H1 (cell line): ENCODE results near the gene FOXK1. TPM values are rescaled to one million over a fixed set of nuclear protein-coding genes. Genes with fewer than 3 reads are reported as not detected.

ENCODE experiments used
- CTCF ChIA-PET: fragments of 300-600 bp; sonication (Branson Sonifier 250); formaldehyde crosslinking; loops from one replicate; lab custom pipeline; 2021; ENCODE audit not compliant: partially characterized antibody; lab: Charles Lee
- POLR2A ChIA-PET: fragments of 300-600 bp; sonication (Branson Sonifier 250); formaldehyde crosslinking; loops from one replicate; lab custom pipeline; 2021; ENCODE audit warnings: inconsistent platforms; ENCODE audit not compliant: partially characterized antibody; lab: Charles Lee
- DNase-seq, 2 experiments: peaks; one replicate each; pipeline versions ENCODE4 v3.0.0 to v3.0.0-alpha.2; 2010 to 2022; ENCODE audit warnings: low spot score in 2 of 2, low read depth in 1 of 2, mixed read lengths in 1 of 2
- FAIRE-seq: peaks from 2 replicates; lab custom pipeline; 2011; peaks lifted over from hg19 to GRCh38; lab: Jason Lieb, UNC
- H2AFZ ChIP-seq: 2 replicates; pipeline ENCODE4 v1.8.1; 2012; ENCODE audit warnings: low read length, inconsistent platforms
- H2AK5ac ChIP-seq: 2 replicates; pipeline ENCODE4 v1.6.1; 2013; ENCODE audit warnings: low read depth, low read length
- H2BK120ac ChIP-seq: replicated peaks from 2 replicates; pipeline ENCODE3; 2013; ENCODE audit warnings: low read depth, low read length, inconsistent platforms
- H2BK12ac ChIP-seq: 2 replicates; pipeline ENCODE4 v1.6.1; 2013; ENCODE audit warnings: low read depth, low read length
- H2BK15ac ChIP-seq: 2 replicates; pipeline ENCODE4 v1.6.1; 2013; ENCODE audit warnings: low read length
- H2BK20ac ChIP-seq: 2 replicates; pipeline ENCODE4 v1.6.1; 2013; ENCODE audit warnings: low read length
- H2BK5ac ChIP-seq: 2 replicates; pipeline ENCODE4 v1.6.1; 2013; ENCODE audit warnings: low read depth, low read length
- H3K14ac ChIP-seq: 2 replicates; pipeline ENCODE4 v1.6.1; 2013; ENCODE audit warnings: inconsistent platforms; ENCODE audit not compliant: insufficient read length
- H3K18ac ChIP-seq: 2 replicates; pipeline ENCODE4 v1.6.1; 2013; ENCODE audit warnings: low read length; ENCODE audit errors: extremely low read depth
- H3K23ac ChIP-seq: 2 replicates; pipeline ENCODE4 v1.6.1; 2013; ENCODE audit warnings: inconsistent platforms; ENCODE audit not compliant: insufficient read length
- H3K23me2 ChIP-seq: 2 replicates; pipeline ENCODE4 v1.6.1; 2013; ENCODE audit warnings: low read depth, low read length
- H3K27ac ChIP-seq: 2 replicates; pipeline ENCODE4 v1.6.1; 2011; ENCODE audit warnings: low read depth, low read length, inconsistent platforms
- H3K27me3 ChIP-seq, 4 experiments: replicated peaks in 1 of 4; 1 replicate in 1 of 4; 2 replicates in 3 of 4; pipeline versions ENCODE4 v1.6.1 to v1.8.1; 2011 to 2013; ENCODE audit warnings: low read length in 3 of 4, mild to moderate bottlenecking in 3 of 4, inconsistent platforms in 2 of 4, mixed read lengths in 2 of 4, moderate library complexity in 1 of 4; ENCODE audit not compliant: control insufficient read depth in 3 of 4, insufficient read depth in 3 of 4; ENCODE audit errors: extremely low read depth in 1 of 4
- H3K36me3 ChIP-seq, 4 experiments: 2 replicates each; pipeline versions ENCODE4 v1.6.1 to v1.8.1; 2011 to 2013; ENCODE audit warnings: mild to moderate bottlenecking in 4 of 4, low read length in 3 of 4, moderate library complexity in 2 of 4, control low read depth in 1 of 4, inconsistent platforms in 1 of 4; ENCODE audit not compliant: insufficient read depth in 4 of 4, control insufficient read depth in 2 of 4
- H3K4ac ChIP-seq: replicated peaks from 2 replicates; pipeline ENCODE3; 2013; ENCODE audit warnings: low read length, low read depth, mixed read lengths, inconsistent platforms; ENCODE audit not compliant: insufficient read length
- H3K4me1 ChIP-seq, 4 experiments: replicated peaks in 1 of 4; 1 replicate in 1 of 4; 2 replicates in 3 of 4; pipeline versions ENCODE4 v1.6.1 to v1.8.1; 2011 to 2013; ENCODE audit warnings: low read length in 3 of 4, inconsistent platforms in 2 of 4, mixed read lengths in 1 of 4; ENCODE audit not compliant: insufficient read depth in 4 of 4, control insufficient read depth in 3 of 4
- H3K4me2 ChIP-seq, 2 experiments: 2 replicates each; pipeline versions ENCODE4 v1.6.1 to v1.8.1; 2011 to 2013; ENCODE audit warnings: low read depth in 2 of 2, low read length in 2 of 2, control low read depth in 1 of 2, inconsistent platforms in 1 of 2, mild to moderate bottlenecking in 1 of 2; ENCODE audit not compliant: insufficient read depth in 1 of 2
- H3K4me3 ChIP-seq, 4 experiments: fragments of 200-600, 300-600 bp in 1 of 4; sonication (generic), shearing (Covaris generic), sonication (Bioruptor Twin) in 1 of 4; 2 replicates each; pipeline versions ENCODE4 v1.5.1 to v1.8.1; 2011 to 2016; ENCODE audit warnings: low read length in 4 of 4, low read depth in 3 of 4, control low read depth in 2 of 4, inconsistent platforms in 2 of 4, mild to moderate bottlenecking in 2 of 4, mixed read lengths in 1 of 4, moderate library complexity in 1 of 4; ENCODE audit not compliant: insufficient read depth in 2 of 4; ENCODE audit errors: extremely low read depth in 1 of 4
- H3K56ac ChIP-seq: replicated peaks from 2 replicates; pipeline ENCODE3; 2013; ENCODE audit warnings: low read depth, mild to moderate bottlenecking, mixed read lengths, low read length, inconsistent platforms; ENCODE audit not compliant: insufficient read length
- H3K79me1 ChIP-seq: 2 replicates; pipeline ENCODE4 v1.6.1; 2013; ENCODE audit warnings: low read depth, low read length, control low read depth
- H3K79me2 ChIP-seq, 2 experiments: 2 replicates each; pipeline versions ENCODE4 v1.6.1 to v1.8.1; 2012 to 2013; ENCODE audit warnings: low read length in 2 of 2, mild to moderate bottlenecking in 2 of 2, inconsistent platforms in 1 of 2; ENCODE audit not compliant: insufficient read depth in 2 of 2, control insufficient read depth in 1 of 2
- H3K9ac ChIP-seq, 4 experiments: replicated peaks in 1 of 4; 1 replicate in 1 of 4; 2 replicates in 3 of 4; pipeline versions ENCODE4 v1.6.1 to v1.8.1; 2011 to 2013; ENCODE audit warnings: low read depth in 3 of 4, low read length in 3 of 4, control low read depth in 2 of 4, mild to moderate bottlenecking in 2 of 4, moderate library complexity in 2 of 4, inconsistent platforms in 1 of 4; ENCODE audit errors: extremely low read depth in 1 of 4
- H3K9me3 ChIP-seq, 2 experiments: 2 replicates each; pipeline versions ENCODE4 v1.6.1 to v1.8.1; 2012 to 2013; ENCODE audit warnings: mild to moderate bottlenecking in 2 of 2, moderate library complexity in 2 of 2, control low read depth in 1 of 2, inconsistent platforms in 1 of 2, low read depth in 1 of 2, low read length in 1 of 2, mixed read lengths in 1 of 2; ENCODE audit not compliant: insufficient read depth in 2 of 2
- H4K20me1 ChIP-seq, 2 experiments: replicated peaks in 1 of 2; 2 replicates each; pipeline versions ENCODE3 to v1.8.1; 2011 to 2013; ENCODE audit warnings: inconsistent platforms in 2 of 2, low read length in 2 of 2, mild to moderate bottlenecking in 1 of 2; ENCODE audit not compliant: insufficient read depth in 2 of 2, control insufficient read depth in 1 of 2
- H4K5ac ChIP-seq: 2 replicates; pipeline ENCODE4 v1.6.1; 2013; ENCODE audit warnings: low read length, low read depth, mixed read lengths, inconsistent platforms; ENCODE audit not compliant: insufficient read length
- H4K8ac ChIP-seq: 2 replicates; pipeline ENCODE4 v1.8.0; 2013; ENCODE audit warnings: mild to moderate bottlenecking, moderate library complexity, low read length, inconsistent platforms; ENCODE audit not compliant: insufficient read depth; ENCODE audit errors: extremely low read depth
- H4K91ac ChIP-seq: replicated peaks from 2 replicates; pipeline ENCODE3; 2013; ENCODE audit warnings: low read length, mixed read lengths, inconsistent platforms; ENCODE audit not compliant: insufficient read length
- CEBPB ChIP-seq: IDR thresholded peaks from 2 replicates; pipeline ENCODE4 v1.6.1; 2012; ENCODE audit warnings: low read depth, low read length
- CREB1 ChIP-seq: IDR thresholded peaks from 2 replicates; pipeline ENCODE4 v1.6.1; 2012; ENCODE audit warnings: inconsistent platforms
- HDAC2 ChIP-seq, 2 experiments: fragments of 300-600 bp in 1 of 2; sonication (generic) in 1 of 2; IDR thresholded peaks; 2 replicates each; pipeline ENCODE4 v1.6.1; 2011 to 2012; ENCODE audit warnings: low read depth in 2 of 2, low read length in 2 of 2, mild to moderate bottlenecking in 2 of 2, moderate library complexity in 2 of 2, borderline replicate concordance in 1 of 2, inconsistent platforms in 1 of 2
- HDAC6 ChIP-seq: IDR thresholded peaks from one replicate; pipeline ENCODE4 v1.7.1; 2012; ENCODE audit warnings: low read depth, mild to moderate bottlenecking, inconsistent platforms, low read length, moderate library complexity
- KDM1A ChIP-seq: fragments of 200-600, 300-600 bp; sonication (generic); IDR thresholded peaks from 2 replicates; pipeline ENCODE4 v1.7.1; 2016; ENCODE audit warnings: mild to moderate bottlenecking, low read length, borderline replicate concordance
- KDM5A ChIP-seq: fragments of 200-600 bp; IDR thresholded peaks from 2 replicates; pipeline ENCODE4 v1.7.1; 2012; ENCODE audit warnings: mild to moderate bottlenecking, low read length, inconsistent platforms, mixed read lengths
- RXRA ChIP-seq: IDR thresholded peaks from 2 replicates; pipeline ENCODE4 v1.6.1; 2011; ENCODE audit warnings: low read depth, mild to moderate bottlenecking, low read length, moderate library complexity; ENCODE audit not compliant: insufficient read depth
- TBP ChIP-seq: IDR thresholded peaks from 2 replicates; pipeline ENCODE4 v1.6.1; 2011; ENCODE audit warnings: low read depth, low read length, improper control_type of control experiment
- WGBS, 2 experiments: shearing (Covaris generic) in 1 of 2; methylation state at CpG; one replicate each; pipeline versions ENCODE4 v1.1.6 to v1.1.7; 2013 to 2015; ENCODE audit warnings: low lambda C conversion rate in 2 of 2, mixed read lengths in 2 of 2, inconsistent platforms in 1 of 2, low coverage in 1 of 2, missing lambda C conversion rate in 1 of 2; ENCODE audit not compliant: insufficient replicate concordance in 2 of 2, insufficient coverage in 1 of 2, insufficient read length in 1 of 2; ENCODE audit errors: extremely low coverage in 1 of 2, missing lambda C conversion rate in 1 of 2; 5-methylcytosine and 5-hydroxymethylcytosine counted together
- polyA plus RNA-seq, 7 experiments: library from polyadenylated mRNA; depleted of rRNA in 3 of 7; stranded (reverse) in 5 of 7; unstranded in 2 of 7; fragments of >200 nt in 5 of 7; fragments of 200-250 nt in 2 of 7; gene quantifications; 1 replicate in 5 of 7; 2 replicates in 1 of 7; 4 replicates in 1 of 7; pipeline versions ENCODE4 v1.2.1 to v1.2.3, GENCODE V29; 2011 to 2013; ENCODE audit warnings: missing spikeins in 2 of 7, mixed read lengths in 2 of 7
- total RNA-seq: library from RNA; stranded (reverse); fragmentation: NEBNext Ultra II Directional; extraction: Animal tissue kit (Norgen Biotek cat#: 25700); gene quantifications from 2 replicates; pipeline ENCODE4 v1.2.1, GENCODE V29; 2021
- TF ChIP-seq, protein P1 (sequence below): IDR thresholded peaks from 2 replicates; pipeline ENCODE4 v1.6.1; 2011; ENCODE audit warnings: low read length, improper control_type of control experiment
- TF ChIP-seq, protein P2 (sequence below): IDR thresholded peaks from 2 replicates; pipeline ENCODE4 v1.6.1; 2012; ENCODE audit warnings: inconsistent platforms

The FOXK1 gene
- total and polyA plus RNA-seq, 2 of the 8 experiments (the other 6 are each of a cell fraction or from before 2014, with no cell fraction given), result 2.0 to 8.5 TPM

DNA sequence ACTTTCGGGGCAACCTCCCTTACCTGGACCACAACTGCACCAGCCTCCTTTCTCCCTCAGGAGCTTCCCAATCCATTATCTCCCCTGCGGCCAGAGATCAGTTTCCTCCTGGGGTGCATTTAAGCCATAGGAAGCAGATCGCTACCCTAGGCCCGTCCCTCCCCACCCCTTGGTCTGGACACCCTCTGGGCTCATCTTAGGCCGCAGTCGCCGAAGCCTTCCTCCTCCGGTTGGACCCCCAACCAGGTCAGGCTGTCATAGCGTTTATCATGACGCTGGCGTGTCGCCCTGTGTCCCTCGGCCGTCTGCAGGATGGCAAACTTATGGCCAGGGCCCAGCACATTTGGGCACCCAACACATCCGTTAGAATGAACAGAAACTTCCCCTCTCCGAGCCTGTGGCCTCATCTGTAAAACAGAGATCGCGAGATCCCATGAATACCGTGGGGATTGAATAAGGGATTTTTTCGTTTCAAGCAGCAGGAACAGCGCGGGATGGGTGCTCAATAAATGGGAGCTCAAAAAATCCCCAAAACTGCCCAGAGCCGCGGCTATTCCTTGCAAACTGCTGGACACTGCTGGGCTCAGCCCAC lies 92.7 kb downstream of the FOXK1 start:
- Histone ChIP-seq H2BK120ac (no peak overlapping the region), H2BK20ac (no peak overlapping the region), H3K27me3 (0 out of 7 replicates have a peak, but pooled peaks cover 0 to 2% (median 0%) of the 10 kb centered on the region in 4 experiments), H2AFZ (peak overlapping the region; percentile 89; the same call in 1 of the 2 replicates), H3K4me3 (peak overlapping the region; percentile 82 to 99 (median 98)), H2AK5ac (0 out of 2 replicates have a peak overlapping the region, but pooled peaks have one; percentile 82), H2BK5ac (peak overlapping the region; percentile 63; the same call in 1 of the 2 replicates), H3K79me2 (peaks cover 0 to 24% of the 10 kb centered on the region in 2 experiments; a peak in 2 of 4 replicates), H3K9me3 (no peaks in the 10 kb centered on the region), H3K56ac (peak overlapping the region; percentile 24), H3K79me1 (peaks cover 2% of the 10 kb centered on the region), H4K5ac (peak overlapping the region; percentile 61), H3K23ac (no peak overlapping the region), H2BK12ac (peak overlapping the region; percentile 68; the same call in 1 of the 2 replicates), H3K18ac (peak overlapping the region; percentile 60; the same call in 1 of the 2 replicates), H3K14ac (no peak overlapping the region), H3K9ac (peak overlapping the region; percentile 41 to 89 (median 72)), H3K4me1 (peaks cover 0 to 5% (median 4%) of the 10 kb centered on the region in 4 experiments; a peak in 3 of 7 replicates), H3K36me3 (0 out of 8 replicates have a peak, but pooled peaks cover 0 to 3% (median 0%) of the 10 kb centered on the region in 4 experiments), H3K23me2 (peaks cover 7% of the 10 kb centered on the region; the same call in 1 of the 2 replicates), H4K20me1 (no peaks in the 10 kb centered on the region), H3K4ac (peak overlapping the region; percentile 49), H4K91ac (peak overlapping the region; percentile 54), H2BK15ac (no peak overlapping the region), H3K4me2 (peak overlapping the region; percentile 98 to 100), H3K27ac (peak overlapping the region; percentile 50; the same call in 1 of the 2 replicates), H4K8ac (peak overlapping the region; percentile 96; the same call in 1 of the 2 replicates)
- POLR2A ChIA-PET, result interaction anchor here (0.7 to 2.6 kb wide), 13 partner anchors 10 to 820 kb away, joined by 3 to 10 read pairs (median 4); no protein-coding TSS in a partner anchor
- no peak for DNase-seq
- no peak for FAIRE-seq
- CTCF ChIA-PET, result interaction anchor here (1.0 to 3.0 kb wide), 4 partner anchors 9 to 23 kb away, joined by 5 to 10 read pairs (median 8); no protein-coding TSS in a partner anchor
- no peak for TF ChIP-seq CREB1
- TF ChIP-seq CEBPB, result no peak
- TF ChIP-seq, protein P1, sequence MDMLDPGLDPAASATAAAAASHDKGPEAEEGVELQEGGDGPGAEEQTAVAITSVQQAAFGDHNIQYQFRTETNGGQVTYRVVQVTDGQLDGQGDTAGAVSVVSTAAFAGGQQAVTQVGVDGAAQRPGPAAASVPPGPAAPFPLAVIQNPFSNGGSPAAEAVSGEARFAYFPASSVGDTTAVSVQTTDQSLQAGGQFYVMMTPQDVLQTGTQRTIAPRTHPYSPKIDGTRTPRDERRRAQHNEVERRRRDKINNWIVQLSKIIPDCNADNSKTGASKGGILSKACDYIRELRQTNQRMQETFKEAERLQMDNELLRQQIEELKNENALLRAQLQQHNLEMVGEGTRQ, result no peak
- no peak for TF ChIP-seq KDM1A
- TF ChIP-seq TBP, result no peak
- no peak for TF ChIP-seq KDM5A
- TF ChIP-seq RXRA, result no peak
- TF ChIP-seq, protein P2, sequence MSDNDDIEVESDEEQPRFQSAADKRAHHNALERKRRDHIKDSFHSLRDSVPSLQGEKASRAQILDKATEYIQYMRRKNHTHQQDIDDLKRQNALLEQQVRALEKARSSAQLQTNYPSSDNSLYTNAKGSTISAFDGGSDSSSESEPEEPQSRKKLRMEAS, result no peak
- TF ChIP-seq HDAC6, result no peak
- TF ChIP-seq HDAC2 (IDR thresholded peaks at IDR 0.05; ENCODE audit: borderline replicate concordance in 1 of 2, low read depth in 2 of 2, low read length in 2 of 2), result no peak
- WGBS, 2 experiments, result 61% methylated on average over 22 of the region's 24 CpGs; no CpG with 5 or more reads in 1 of the 2 experiments
